ENCODE measurements around the gene ULBP1.

DNA sequence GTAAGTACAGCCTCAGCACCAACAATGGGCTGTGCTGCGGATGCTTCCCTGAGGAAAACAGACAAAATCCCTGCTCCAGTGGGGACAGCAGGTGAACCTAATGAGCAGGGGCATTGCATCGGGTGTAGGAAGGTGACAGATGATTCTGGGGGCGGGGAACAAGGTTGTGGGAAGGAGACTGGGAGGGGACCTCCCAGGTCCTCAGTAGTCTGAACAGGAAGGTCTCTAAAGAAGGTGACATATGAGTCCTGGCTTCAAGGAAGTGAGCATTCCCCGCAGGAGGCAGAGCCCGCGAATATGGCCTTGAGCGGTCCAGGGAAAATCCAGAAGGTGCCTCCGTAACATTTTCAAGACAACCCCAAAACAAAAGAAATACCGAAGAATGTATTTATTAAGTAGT, 19.4 kb downstream of the ULBP1 start:
- TF ChIP-seq, protein P1, sequence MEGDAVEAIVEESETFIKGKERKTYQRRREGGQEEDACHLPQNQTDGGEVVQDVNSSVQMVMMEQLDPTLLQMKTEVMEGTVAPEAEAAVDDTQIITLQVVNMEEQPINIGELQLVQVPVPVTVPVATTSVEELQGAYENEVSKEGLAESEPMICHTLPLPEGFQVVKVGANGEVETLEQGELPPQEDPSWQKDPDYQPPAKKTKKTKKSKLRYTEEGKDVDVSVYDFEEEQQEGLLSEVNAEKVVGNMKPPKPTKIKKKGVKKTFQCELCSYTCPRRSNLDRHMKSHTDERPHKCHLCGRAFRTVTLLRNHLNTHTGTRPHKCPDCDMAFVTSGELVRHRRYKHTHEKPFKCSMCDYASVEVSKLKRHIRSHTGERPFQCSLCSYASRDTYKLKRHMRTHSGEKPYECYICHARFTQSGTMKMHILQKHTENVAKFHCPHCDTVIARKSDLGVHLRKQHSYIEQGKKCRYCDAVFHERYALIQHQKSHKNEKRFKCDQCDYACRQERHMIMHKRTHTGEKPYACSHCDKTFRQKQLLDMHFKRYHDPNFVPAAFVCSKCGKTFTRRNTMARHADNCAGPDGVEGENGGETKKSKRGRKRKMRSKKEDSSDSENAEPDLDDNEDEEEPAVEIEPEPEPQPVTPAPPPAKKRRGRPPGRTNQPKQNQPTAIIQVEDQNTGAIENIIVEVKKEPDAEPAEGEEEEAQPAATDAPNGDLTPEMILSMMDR (IDR thresholded peaks at IDR 0.05), result no peak
- TF ChIP-seq POLR2A (IDR thresholded peaks at IDR 0.05), result no peak
